Bronchial epithelial cell (primary cell): Measurements from ENCODE around the gene LGSN. TPM values are rescaled to one million over a fixed set of nuclear protein-coding genes. Genes with fewer than 3 reads are reported as not detected.

Experiments
- DNase-seq: peaks from one replicate; pipeline ENCODE4 v3.0.0-alpha.2; 2010; ENCODE audit warnings: low read depth
- FAIRE-seq: peaks from 2 replicates; lab custom pipeline; 2011; peaks lifted over from hg19 to GRCh38; lab: Jason Lieb, UNC
- H3K27me3 ChIP-seq: 2 replicates; pipeline ENCODE4 v1.5.1; 2011; ENCODE audit warnings: low read length; ENCODE audit not compliant: control insufficient read depth, insufficient read depth
- H3K36me3 ChIP-seq: 2 replicates; pipeline ENCODE4 v1.5.1; 2011; ENCODE audit warnings: low read length; ENCODE audit not compliant: control insufficient read depth, insufficient read depth
- H3K4me3 ChIP-seq: 2 replicates; pipeline ENCODE4 v1.5.1; 2011; ENCODE audit warnings: mild to moderate bottlenecking, low read depth, low read length, control low read depth
- total RNA-seq: library from RNA; depleted of rRNA; stranded (reverse); fragments of >200 nt; gene quantifications from 2 replicates; pipeline ENCODE4 v1.2.1, GENCODE V29; 2014
- TF ChIP-seq, protein P1 (sequence below): IDR thresholded peaks from 2 replicates; pipeline ENCODE4 v1.5.1; 2011; ENCODE audit warnings: mild to moderate bottlenecking, moderate library complexity, low read length, control low read depth, inconsistent platforms; ENCODE audit not compliant: insufficient read depth, severe bottlenecking

The LGSN gene
- total RNA-seq, 1 donor from 2014 or later: under 0.01 TPM

GRCh38 chr6:63268574-63268973 lies 51.2 kb downstream of the LGSN start:
- Histone ChIP-seq H3K4me3 (no peak overlapping the region), H3K27me3 (no peaks in the 10 kb centered on the region), H3K36me3 (no peaks in the 10 kb centered on the region)
- FAIRE-seq (no peak), DNase-seq (no peak)
- TF ChIP-seq, protein P1, sequence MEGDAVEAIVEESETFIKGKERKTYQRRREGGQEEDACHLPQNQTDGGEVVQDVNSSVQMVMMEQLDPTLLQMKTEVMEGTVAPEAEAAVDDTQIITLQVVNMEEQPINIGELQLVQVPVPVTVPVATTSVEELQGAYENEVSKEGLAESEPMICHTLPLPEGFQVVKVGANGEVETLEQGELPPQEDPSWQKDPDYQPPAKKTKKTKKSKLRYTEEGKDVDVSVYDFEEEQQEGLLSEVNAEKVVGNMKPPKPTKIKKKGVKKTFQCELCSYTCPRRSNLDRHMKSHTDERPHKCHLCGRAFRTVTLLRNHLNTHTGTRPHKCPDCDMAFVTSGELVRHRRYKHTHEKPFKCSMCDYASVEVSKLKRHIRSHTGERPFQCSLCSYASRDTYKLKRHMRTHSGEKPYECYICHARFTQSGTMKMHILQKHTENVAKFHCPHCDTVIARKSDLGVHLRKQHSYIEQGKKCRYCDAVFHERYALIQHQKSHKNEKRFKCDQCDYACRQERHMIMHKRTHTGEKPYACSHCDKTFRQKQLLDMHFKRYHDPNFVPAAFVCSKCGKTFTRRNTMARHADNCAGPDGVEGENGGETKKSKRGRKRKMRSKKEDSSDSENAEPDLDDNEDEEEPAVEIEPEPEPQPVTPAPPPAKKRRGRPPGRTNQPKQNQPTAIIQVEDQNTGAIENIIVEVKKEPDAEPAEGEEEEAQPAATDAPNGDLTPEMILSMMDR: no peak

GRCh38 chr6:63267828-63268227 lies 52.0 kb downstream of the LGSN start:
- Histone ChIP-seq H3K36me3 (no peaks in the 10 kb centered on the region), H3K4me3 (no peak overlapping the region), H3K27me3 (no peaks in the 10 kb centered on the region)
- TF ChIP-seq, protein P1: no peak
- DNase-seq (no peak), FAIRE-seq (no peak)

- TF ChIP-seq, protein P1: no peak
- no peak for DNase-seq
Observed at GRCh38 chr6:63267046-63267445, 52.7 kb downstream of the LGSN start.

GRCh38 chr6:63263444-63263843 lies 56.3 kb downstream of the LGSN start:
- Histone ChIP-seq H3K36me3 (no peaks in the 10 kb centered on the region), H3K4me3 (no peak overlapping the region), H3K27me3 (no peaks in the 10 kb centered on the region)
- no peak for FAIRE-seq
- no peak for DNase-seq
- TF ChIP-seq, protein P1: no peak

More at GRCh38 chr6:63267046-63267445, 52.7 kb downstream of the LGSN start:
- no peaks in the 10 kb centered on the region for H3K36me3 ChIP-seq
- no peaks in the 10 kb centered on the region for H3K27me3 ChIP-seq
- FAIRE-seq: no peak
- no peak overlapping the region for H3K4me3 ChIP-seq

DNA sequence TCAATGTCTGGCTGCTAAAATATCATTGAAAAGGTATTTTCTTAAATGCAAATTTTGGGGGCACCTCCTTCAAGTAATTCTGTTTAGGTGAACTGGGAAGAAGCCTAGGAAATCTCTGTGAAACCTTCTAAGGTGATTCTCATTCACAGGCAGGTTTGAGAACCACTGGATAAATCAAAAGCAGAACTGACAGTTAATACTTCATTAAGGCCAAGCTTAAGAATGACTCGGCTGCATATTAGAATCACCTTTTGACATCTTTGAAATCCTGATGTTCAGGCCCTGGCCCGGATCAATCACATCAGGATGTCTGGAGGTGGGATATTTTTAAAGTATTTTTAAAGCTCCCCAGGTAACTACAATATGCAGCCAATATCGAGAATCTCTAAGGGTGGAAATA lies 58.0 kb downstream of the LGSN start:
- no peak for DNase-seq
- H3K27me3 ChIP-seq: no peaks in the 10 kb centered on the region
- H3K4me3 ChIP-seq: no peak overlapping the region
- H3K36me3 ChIP-seq: no peaks in the 10 kb centered on the region
- TF ChIP-seq, protein P1: no peak
- FAIRE-seq: no peak

- TF ChIP-seq, protein P1: no peak
- no peaks in the 10 kb centered on the region for H3K27me3 ChIP-seq
- no peak overlapping the region for H3K4me3 ChIP-seq
- no peak for DNase-seq
- FAIRE-seq: no peak
- no peaks in the 10 kb centered on the region for H3K36me3 ChIP-seq
Observed at GRCh38 chr6:63259153-63259552, 60.6 kb downstream of the LGSN start.
